ENCODE data around the gene KRTDAP.

GRCh38 chr19:35498984-35499527 is 8.8 kb upstream of the KRTDAP start:
- TF ChIP-seq TAF1 (IDR thresholded peaks at IDR 0.05; ENCODE audit: borderline replicate concordance, low read depth, low read length) = no peak
- TF ChIP-seq CHD2 (IDR thresholded peaks at IDR 0.05; ENCODE audit: borderline replicate concordance, low read depth, low read length) = no peak
- no peak for TF ChIP-seq POLR2AphosphoS5 (IDR thresholded peaks at IDR 0.05; ENCODE audit: low read length)
- no peak for TF ChIP-seq PBX3 (IDR thresholded peaks at IDR 0.05; ENCODE audit: insufficient replicate concordance, low read depth, low read length)
- TF ChIP-seq CTCF (IDR thresholded peaks at IDR 0.05 in 2 of 3, conservative IDR thresholded peaks at IDR 0.05 in 1 of 3; ENCODE audit: control insufficient read depth in 2 of 3, extremely low read depth in 1 of 3, insufficient read depth in 1 of 3, low read depth in 3 of 3, low read length in 3 of 3) = no peak

All from GM12878 (cell line).